Anterior cingulate cortex (tissue), 58 donors: ENCODE measurements around the gene PPP1R13L.
"Not testable (repeated sequence)": the region's sequence is repeated elsewhere in the genome, so short reads cannot be mapped to it uniquely, and the experiment has no call there.

Experiments used
- DNase-seq, 58 donors: peaks; one replicate each; lab custom pipeline; 2025; lab: John Stamatoyannopoulos, UW

PPP1R13L gene

DNA sequence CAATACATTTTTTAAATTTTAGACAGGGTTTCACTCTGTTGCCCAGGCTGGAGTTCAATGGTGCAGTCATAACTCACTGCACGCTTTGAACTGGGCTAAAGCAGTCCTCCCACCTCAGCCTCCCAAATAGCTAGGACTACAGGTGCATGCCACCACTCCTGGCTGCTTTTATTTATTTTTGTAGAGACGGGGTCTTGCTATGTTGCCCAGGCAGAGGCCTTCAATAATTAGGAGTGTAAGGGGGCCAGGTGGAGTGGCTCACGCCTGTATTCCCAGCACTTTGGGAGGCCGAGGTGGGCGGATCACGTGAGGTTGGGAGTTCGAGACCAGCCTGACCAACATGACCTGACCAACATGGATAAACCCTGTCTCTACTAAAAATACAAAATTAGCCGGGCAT is 27.7 kb upstream of the PPP1R13L start:
- DNase-seq = not testable (repeated sequence)

DNA sequence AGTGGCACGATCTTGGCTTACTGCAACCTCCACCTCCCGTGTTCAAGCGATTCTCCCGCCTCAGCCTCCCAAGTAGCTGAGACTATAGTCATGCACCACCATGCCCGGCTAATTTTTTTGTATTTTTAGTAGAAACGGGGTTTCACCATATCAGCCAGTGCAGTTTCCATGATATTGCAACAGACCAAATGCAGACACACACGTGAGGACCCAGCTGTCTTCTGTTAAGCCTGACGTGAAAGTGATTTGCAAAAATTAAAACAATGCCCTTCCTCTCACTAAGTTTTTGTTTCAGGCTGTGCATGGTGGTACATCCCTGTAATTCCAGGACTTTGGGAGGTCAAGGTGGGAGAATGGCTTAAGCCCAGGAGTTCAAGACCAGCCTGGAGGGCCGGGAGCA is 26.1 kb upstream of the PPP1R13L start:
- DNase-seq = not testable (repeated sequence)

DNA sequence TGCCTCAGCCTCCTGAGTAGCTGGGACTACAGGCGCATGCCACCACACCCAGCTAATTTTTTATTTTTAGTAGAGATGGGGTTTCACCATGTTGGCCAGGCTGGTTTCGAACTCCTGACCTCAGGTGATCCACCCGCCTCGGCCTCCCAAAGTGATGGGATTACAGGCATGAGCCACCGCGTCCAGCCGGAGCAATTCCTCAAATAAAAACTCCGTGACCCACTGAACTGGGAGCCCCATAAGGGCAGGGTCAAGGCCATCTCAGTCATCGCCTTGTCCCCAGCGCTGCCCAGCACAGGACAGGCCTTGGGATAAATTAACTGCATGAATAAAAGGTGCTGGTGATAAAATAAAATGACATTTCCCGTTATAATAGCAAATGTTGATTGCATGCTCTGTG is 25.0 kb upstream of the PPP1R13L start:
- not testable (repeated sequence) for DNase-seq

DNA sequence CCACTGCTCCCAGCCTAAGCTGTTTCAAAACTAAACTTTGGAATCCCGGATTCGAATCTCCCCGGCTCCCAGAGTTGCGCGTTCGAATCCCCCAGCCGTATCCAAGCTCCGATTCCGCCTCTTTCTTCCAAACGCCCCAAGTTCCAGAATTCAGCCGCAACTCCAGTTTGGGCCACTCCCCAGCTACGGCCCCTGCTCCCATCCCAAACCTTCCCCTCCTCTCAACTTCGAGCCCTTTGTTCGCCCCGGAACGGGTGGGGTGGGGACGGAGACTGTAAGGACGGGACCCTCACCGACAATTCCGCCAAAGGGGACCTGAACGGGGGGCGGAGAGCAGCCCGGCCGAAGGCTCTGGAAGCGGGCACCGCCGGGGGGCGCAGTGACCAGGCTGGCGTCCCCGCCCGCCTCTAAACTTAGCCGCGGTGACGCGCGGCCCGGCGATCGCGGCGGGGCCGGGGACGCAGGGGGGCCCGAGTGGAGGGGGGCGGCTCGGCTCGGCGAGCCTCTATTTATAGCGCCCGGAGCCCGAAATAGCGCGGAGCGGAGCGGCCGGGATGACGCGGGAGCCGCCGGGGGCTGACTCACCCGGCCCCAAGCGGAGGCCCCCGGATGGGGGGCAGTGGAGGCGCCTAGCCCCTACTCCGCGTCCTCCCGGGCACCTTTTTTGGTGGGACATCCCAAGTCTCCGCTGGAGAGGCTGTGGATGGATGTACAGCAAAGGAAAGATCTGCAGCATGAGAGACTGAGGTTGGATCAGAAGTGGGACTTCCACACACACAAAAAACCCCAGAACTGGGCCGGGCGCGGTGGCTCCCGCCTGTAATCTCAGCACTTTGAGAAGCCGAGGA is 23.7 kb upstream of the PPP1R13L start:
- peak in 8 of 58 donors; percentile 9 to 42 (median 23) for DNase-seq

DNA sequence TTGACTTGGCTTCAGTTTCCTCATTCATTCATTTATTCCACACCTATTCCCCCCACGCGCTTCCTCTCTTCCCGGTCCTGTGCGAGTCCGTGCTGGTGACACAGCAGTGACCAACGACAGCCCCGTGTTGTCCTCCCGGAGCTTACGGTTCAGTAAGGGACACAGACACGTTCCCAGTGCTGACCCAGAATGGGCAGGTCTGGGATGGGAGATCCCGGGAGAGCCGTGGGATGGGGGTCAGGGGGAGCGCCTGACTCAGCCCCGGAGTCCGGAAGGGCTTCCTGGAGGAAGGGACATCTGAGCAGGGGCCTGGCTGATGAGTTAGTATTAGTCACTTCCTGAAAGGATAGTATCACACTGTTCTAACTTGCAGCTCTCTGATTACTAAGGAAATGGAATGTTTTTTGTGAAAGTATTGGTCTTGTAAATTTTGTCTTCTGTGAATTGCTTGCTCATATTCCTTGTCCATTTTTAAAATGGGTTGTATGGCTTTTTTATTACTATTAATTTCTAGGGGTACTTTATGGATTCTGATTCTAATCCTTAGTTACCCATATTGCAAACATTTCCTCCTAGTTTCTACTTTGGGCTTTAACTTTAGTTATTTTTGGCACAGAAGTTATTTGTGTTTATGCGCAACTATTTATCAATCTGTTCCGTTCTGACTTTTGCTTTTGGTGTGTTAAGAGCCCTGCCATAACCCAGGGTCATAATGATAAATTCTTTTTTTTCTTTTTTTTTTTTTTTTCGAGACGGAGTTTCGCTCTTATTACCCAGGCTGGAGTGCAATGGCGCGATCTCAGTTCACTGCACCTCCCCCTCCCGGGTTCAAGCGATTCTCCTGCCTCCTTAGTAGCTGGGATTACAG is 19.6 kb upstream of the PPP1R13L start:
- peak in 10 of 58 donors; percentile 22 to 60 (median 46) for DNase-seq

DNA sequence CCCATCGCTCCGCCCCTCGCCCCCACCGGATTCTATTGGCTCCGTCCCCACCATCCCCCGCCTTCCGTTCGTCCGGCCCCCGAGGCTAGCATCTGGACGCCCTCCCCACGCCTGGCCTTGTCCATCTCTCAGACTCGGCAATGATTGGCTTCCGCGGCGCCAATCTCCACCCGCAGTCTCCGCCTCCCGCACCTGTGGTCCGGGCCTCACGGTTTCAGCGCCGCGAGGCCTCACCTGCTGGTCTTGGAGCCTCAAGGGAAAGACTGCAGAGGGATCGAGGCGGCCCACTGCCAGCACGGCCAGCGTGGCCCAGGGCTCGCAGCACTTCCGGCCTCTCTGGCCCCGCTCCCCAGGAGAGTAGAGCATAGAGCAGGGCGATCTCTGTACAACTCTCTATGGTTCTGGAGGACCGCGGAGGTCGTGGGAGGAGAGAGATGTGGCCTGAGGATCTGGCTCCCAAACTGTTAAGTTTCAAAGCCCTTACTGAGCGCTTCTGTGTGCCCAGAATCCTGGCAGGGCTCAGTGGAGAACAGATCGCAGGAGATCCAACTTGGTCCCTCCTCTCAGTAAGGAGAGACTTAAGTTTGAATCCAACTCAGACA is 18.8 kb upstream of the PPP1R13L start, which contains the start of gene ERCC1:
Gene ERCC1 (minus strand): TSS at position 329 of the 602 bp plus-strand sequence. CDS start 543 bp downstream, outside the sequence.
- DNase-seq = peak; percentile 45 to 96 (median 90)

DNA sequence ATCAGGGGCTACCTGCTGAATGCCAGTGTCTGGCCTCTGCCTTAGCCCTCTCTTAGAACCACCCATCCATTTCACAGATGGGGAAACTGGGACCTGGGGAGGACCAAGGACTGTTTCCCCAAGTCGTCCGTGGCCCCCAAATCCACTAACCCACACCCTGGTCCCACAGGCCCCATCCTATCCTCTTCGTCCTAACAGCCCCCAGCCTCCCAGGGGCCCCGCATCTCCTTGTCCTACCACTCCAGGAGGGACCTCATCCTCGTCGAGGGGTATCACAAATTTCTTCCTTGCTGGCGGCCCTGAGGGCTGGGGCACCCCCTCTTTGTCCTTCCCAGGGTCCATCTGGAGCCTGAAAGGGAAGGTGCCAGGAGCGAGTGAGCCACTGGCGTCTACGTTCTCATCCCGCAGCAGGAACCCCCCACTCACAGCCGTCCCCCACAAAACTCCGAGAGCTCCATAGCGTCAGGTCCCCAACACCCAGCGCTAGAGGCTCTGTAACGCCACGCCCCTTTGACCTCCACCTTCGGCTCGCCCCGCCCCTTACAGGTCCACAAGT is 18.2 kb upstream of the PPP1R13L start:
- DNase-seq = no peak

DNA sequence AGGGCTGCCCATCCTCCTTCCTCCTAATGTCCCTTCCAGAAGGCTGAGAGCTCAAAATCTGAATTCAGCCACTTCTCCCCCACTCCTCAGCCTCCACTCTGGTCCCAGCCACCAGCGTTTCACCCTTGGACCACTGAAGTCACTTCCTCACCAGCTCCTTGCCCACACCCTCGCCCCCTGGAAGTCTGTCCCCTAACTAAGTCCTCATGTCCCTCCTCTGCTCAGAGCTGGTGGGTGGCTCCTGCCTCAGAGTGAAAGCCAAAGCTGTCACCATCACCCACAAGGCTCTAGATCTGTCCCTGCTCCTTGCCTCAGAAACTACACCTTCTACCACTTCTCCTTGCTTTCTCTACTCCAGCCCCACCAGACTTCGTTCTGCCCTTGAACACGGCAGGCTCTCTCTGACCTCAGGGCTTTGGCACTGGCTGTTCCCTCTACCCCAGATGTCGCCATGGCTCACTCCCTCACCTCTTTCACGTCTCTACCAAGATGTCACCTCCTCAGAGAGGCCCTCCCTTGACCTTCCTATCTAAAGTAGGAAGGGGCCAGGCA is 17.2 kb upstream of the PPP1R13L start:
- no peak for DNase-seq

DNA sequence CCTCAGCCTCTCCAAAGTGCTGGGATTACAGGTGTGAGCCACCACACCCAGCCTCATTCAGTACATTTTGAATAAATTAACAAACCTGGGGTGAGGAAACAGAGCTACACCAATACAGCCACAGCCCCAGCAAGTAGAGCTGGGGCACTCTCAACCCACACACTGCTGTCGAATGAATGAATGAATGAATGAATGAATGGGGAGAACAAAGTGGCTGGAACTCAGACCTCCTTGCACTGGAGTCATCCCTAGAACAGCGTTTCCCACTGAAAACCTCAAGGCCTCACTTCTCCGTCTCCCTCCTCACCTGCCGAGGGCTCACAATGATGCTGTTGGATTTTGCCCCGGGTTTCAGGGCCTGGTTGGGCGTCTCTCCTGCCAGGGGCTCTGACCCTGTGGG is 16.0 kb upstream of the PPP1R13L start:
- no peak for DNase-seq

DNA sequence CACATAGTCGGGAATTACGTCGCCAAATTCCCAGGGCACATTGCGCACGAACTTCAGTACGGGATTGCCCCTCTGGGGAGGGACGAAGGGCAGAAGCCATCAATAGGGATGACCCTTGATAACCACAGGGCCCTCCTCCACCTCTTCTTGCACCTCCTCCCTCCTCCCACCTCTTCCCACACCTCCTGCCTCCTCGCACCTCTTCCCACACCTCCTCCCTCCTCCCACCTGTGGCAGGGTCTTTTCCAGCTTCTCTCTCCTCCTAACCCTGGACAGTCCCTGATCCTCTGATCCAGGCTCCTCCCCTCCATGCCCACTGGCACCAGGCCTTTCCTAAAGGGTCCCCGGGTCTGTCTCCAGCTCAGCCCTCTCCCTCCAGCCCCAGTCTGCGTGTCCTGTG is 15.5 kb upstream of the PPP1R13L start:
- no peak for DNase-seq

DNA sequence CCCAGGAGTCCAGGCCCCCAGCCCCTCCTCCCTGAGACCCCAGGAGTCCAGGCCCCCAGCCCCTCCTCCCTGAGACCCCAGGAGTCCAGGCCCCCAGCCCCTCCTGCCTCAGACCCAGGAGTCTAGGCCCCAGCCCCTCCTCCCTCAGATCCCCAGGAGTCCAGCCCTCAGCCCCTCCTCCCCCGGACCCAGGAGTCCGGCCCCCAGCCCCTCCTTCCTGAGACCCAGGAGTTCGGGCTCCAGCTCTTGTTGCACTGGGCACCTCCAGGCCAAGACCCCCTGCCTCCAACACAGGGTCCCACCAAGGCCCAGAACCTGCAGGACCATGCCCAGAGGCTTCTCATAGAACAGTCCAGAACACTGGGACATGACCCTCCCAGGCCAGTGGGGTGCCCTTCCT is 15.0 kb upstream of the PPP1R13L start:
- no peak for DNase-seq

DNA sequence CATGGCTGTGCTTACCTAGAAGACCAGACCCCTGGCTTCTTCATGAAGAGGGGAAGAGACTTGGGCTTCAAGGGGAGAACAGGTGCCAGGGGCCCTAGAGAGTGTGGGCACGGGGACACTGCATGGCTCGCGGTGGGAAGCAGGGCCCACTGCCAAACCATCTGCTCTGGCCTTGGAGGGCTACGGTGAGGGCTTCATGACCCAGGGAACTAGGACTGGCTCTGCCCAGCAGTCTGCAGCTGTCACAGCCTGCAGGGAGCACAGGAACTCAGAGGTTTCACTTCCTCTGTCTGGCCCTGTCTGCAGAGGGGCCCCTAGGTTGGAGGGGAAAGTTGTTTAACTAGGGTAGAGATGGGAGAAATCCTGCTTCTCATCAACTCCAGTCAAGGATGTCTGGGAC is 14.5 kb upstream of the PPP1R13L start:
- peak in 37 of 58 donors; percentile 6 to 68 (median 25) for DNase-seq

DNA sequence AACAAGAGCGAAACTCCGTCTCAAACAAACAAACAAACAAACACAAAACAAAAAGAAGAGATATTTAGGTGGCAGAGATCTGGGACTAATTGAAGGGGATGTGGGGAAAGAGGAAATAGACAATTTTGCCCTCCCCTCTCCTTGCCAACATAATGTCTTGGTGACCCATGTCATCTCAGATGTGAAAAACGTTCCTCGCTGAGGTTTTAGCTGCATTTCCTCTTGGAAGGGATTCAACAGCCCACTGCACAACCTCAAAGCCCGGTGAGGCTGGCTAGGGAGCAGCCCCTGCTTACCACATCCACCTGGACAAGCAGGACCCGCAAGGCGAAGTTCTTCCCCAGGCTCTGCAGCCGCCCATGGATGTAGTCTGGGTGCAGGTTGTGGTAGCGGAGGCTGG is 13.9 kb upstream of the PPP1R13L start:
- DNase-seq = no peak

DNA sequence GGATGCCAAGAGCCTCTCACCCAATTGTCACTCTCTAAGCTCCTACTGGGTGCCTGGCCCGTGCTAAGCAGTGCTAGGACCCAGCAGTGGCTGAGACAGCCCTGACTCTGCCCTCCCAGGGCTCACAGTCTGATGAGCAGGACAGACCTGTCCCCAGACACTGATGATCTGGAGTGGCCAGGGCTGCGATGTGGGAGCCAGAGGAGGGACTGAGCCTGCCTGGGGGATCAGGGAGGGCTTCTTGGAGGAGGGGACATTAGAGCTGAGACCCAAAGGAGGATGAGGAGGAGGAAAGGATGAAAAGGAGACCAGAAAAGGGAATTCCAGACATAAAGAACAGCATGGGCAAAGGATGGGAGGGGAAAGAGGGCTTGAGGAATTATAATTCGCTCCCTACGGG is 12.3 kb upstream of the PPP1R13L start:
- no peak for DNase-seq

DNA sequence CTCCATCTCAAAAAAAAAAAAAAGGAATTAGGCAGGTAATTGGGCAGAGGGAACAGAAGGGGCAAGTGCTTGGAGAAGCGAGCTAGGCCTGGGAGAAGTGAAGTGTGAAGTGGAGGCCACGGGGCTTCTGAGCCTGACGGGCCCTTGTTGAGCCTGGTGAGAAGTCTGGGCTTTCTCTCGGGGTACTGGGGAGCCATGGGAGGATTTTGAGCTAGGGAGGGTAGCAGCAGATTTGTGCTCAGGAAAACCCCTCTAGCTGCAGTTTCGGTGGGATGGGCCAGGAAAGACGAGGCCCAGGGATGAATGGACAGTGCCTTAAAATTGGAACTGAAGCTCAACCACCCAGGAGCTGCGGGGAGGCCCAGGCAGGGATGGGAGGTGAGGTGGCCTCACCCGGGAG is 9.6 kb upstream of the PPP1R13L start:
- DNase-seq = no peak

DNA sequence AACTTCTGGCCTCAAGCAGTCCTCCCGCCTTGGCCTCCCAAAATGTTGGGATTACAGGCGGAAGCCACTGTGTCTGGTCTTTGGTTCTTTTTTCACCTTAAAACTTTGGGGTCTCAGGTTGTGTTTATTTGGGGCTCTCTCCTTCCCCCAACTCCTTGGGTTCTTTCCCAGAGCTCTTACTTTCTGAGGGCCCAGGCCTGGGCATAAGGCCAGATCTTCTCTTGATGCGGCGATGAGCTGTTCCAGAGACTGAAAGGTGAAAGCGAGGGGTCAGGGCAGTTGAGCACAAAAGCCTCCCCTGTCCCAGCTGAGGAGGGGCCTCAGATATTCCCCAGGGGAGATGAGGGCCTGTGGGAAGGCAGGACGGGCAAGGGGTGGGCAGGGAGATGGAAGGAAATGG is 8.6 kb upstream of the PPP1R13L start:
- no peak for DNase-seq

DNA sequence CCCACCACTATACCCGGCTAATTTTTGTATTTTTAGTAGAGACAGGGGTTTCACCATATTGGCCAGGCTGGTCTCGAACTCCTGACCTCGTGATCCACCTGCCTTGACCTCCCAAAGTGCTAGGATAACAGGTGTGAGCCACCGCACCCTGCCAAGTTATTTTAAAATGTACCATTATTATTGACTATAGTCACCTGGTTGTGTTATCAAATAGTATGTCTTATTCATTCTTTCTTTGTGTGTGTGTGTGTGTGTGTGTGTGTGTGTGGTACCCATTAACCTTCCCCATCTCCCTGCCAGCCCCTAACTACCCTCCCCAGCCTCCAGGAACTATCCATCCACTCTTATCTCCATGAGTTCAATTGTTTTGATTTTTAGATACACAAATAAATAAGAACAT is 5.5 kb upstream of the PPP1R13L start:
- DNase-seq = not testable (repeated sequence)

DNA sequence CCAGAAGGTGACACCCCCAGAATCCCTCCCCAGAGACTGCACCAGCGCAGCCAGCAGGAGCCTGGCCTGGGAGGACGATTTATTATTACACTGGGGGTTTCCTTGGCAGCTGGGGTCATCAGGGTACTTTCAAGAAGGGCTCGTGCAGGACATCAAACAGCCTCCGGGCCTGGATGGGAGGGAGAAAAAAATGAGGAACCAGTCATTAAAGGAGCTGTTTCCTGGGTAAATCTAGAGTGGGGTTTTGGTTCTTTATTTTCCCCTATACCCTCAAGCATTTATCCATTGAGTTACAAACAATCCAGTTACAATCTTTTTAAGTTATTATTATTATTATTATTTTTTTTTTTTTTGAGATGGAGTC is 4.7 kb upstream of the PPP1R13L start:
- no peak for DNase-seq

DNA sequence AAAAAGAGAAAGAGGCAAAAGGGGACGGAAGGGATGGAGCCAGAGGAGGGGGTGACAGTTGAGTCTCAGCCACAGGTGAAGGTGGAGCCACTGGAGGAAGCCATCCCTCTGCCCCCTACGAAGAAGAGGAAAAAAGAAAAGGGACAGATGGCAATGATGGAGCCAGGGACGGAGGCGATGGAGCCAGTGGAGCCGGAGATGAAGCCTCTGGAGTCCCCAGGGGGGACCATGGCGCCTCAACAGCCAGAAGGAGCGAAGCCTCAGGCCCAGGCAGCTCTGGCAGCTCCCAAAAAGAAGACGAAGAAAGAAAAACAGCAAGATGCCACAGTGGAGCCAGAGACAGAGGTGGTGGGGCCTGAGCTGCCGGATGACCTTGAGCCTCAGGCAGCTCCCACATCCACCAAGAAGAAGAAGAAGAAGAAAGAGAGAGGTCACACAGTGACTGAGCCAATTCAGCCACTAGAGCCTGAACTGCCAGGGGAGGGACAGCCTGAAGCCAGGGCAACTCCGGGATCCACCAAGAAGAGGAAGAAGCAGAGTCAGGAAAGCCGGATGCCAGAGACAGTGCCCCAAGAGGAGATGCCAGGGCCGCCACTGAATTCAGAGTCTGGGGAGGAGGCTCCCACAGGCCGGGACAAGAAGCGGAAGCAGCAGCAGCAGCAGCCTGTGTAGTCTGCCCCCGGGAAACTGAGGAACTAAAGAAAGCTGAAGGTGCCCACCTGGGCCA is 4.1 kb upstream of the PPP1R13L start:
- DNase-seq = no peak

DNA sequence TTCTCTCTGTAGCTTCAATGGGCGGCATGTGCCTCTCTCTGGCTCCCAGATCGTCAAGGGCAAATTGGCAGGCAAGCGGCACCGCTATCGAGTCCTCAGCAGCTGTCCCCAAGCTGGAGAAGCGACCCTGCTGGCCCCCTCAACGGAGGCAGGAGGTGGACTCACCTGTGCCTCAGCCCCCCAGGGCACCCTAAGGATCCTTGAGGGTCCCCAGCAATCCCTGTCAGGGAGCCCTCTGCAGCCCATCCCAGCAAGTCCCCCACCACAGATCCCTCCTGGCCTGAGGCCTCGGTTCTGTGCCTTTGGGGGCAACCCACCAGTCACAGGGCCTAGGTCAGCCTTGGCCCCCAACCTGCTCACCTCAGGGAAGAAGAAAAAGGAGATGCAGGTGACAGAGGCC is 3.3 kb upstream of the PPP1R13L start:
- no peak for DNase-seq
